H9 (cell line): ENCODE data around the gene KDM2B. TPM values are rescaled to one million over a fixed set of nuclear protein-coding genes. Genes with fewer than 3 reads are reported as not detected.

Experiments
- DNase-seq: peaks from one replicate; pipeline ENCODE4 v3.0.0-alpha.2; 2017
- H2AFZ ChIP-seq: one replicate; pipeline ENCODE4 v1.6.1; 2013; ENCODE audit warnings: mild to moderate bottlenecking, low read length, control low read depth, moderate library complexity
- H2AK5ac ChIP-seq: 2 replicates; pipeline ENCODE4 v1.6.1; 2013; ENCODE audit warnings: low read length, control low read depth, mixed read lengths; ENCODE audit not compliant: insufficient read length
- H2BK120ac ChIP-seq: one replicate; pipeline ENCODE4 v1.6.1; 2013; ENCODE audit warnings: low read depth, mild to moderate bottlenecking, low read length, control low read depth, inconsistent platforms; ENCODE audit not compliant: poor library complexity, severe bottlenecking
- H2BK12ac ChIP-seq: 2 replicates; pipeline ENCODE4 v1.6.1; 2013; ENCODE audit warnings: low read length, control low read depth, mixed read lengths, low read depth; ENCODE audit not compliant: insufficient read length
- H2BK15ac ChIP-seq: 2 replicates; pipeline ENCODE4 v1.6.1; 2013; ENCODE audit warnings: low read depth, low read length, control low read depth
- H2BK20ac ChIP-seq: one replicate; pipeline ENCODE4 v1.6.1; 2013; ENCODE audit warnings: low read depth, mild to moderate bottlenecking, low read length, control low read depth, inconsistent platforms; ENCODE audit not compliant: poor library complexity, severe bottlenecking
- H2BK5ac ChIP-seq: 2 replicates; pipeline ENCODE4 v1.6.1; 2013; ENCODE audit warnings: low read length, control low read depth, mixed read lengths; ENCODE audit not compliant: insufficient read length
- H3K14ac ChIP-seq: 2 replicates; pipeline ENCODE4 v1.6.1; 2013; ENCODE audit warnings: low read length, control low read depth; ENCODE audit not compliant: insufficient read depth
- H3K18ac ChIP-seq: 2 replicates; pipeline ENCODE4 v1.6.1; 2013; ENCODE audit warnings: low read depth, mild to moderate bottlenecking, mixed read lengths, low read length, control low read depth; ENCODE audit not compliant: insufficient read length
- H3K23ac ChIP-seq: 2 replicates; pipeline ENCODE4 v1.6.1; 2013; ENCODE audit warnings: low read length, control low read depth, mixed read lengths, low read depth; ENCODE audit not compliant: insufficient read length
- H3K23me2 ChIP-seq: 2 replicates; pipeline ENCODE4 v1.6.1; 2013; ENCODE audit warnings: low read depth, mild to moderate bottlenecking, mixed read lengths, low read length, control low read depth; ENCODE audit not compliant: insufficient read length, poor library complexity, severe bottlenecking
- H3K27ac ChIP-seq: 2 replicates; pipeline ENCODE4 v1.5.1; 2013; ENCODE audit warnings: low read length, control low read depth, mixed read lengths, low read depth; ENCODE audit not compliant: insufficient read length
- H3K27me3 ChIP-seq: 2 replicates; pipeline ENCODE4 v1.6.1; 2013; ENCODE audit warnings: low read length, control low read depth, inconsistent platforms; ENCODE audit not compliant: insufficient read depth
- H3K4ac ChIP-seq: 2 replicates; pipeline ENCODE4 v1.6.1; 2013; ENCODE audit warnings: low read depth, mild to moderate bottlenecking, control low read depth, inconsistent platforms, low read length, moderate library complexity
- H3K4me1 ChIP-seq: 2 replicates; pipeline ENCODE4 v1.6.1; 2013; ENCODE audit warnings: low read length, control low read depth, inconsistent platforms; ENCODE audit not compliant: insufficient read depth
- H3K4me2 ChIP-seq: 2 replicates; pipeline ENCODE4 v1.6.1; 2013; ENCODE audit warnings: low read length, control low read depth, mixed read lengths; ENCODE audit not compliant: insufficient read length, insufficient read depth
- H3K56ac ChIP-seq: 2 replicates; pipeline ENCODE4 v1.6.1; 2013; ENCODE audit warnings: low read depth, mild to moderate bottlenecking, mixed read lengths, low read length, control low read depth; ENCODE audit not compliant: insufficient read length
- H3K79me1 ChIP-seq: 2 replicates; pipeline ENCODE4 v1.6.1; 2013; ENCODE audit warnings: low read depth, mild to moderate bottlenecking, moderate library complexity, low read length, control low read depth, inconsistent platforms; ENCODE audit not compliant: insufficient read depth, poor library complexity, severe bottlenecking
- H3K79me2 ChIP-seq: 2 replicates; pipeline ENCODE4 v1.6.1; 2013; ENCODE audit warnings: low read length, control low read depth, inconsistent platforms; ENCODE audit not compliant: insufficient read depth
- H3K9ac ChIP-seq: 2 replicates; pipeline ENCODE4 v1.6.1; 2013; ENCODE audit warnings: low read length, control low read depth, mixed read lengths; ENCODE audit not compliant: insufficient read length; ENCODE audit errors: extremely low read depth
- H3K9me3 ChIP-seq: one replicate; pipeline ENCODE4 v1.6.1; 2013; ENCODE audit warnings: low read depth, low read length, inconsistent platforms; ENCODE audit not compliant: control insufficient read depth
- H3T11ph ChIP-seq: one replicate; pipeline ENCODE4 v1.6.1; 2013; ENCODE audit warnings: mild to moderate bottlenecking, low read length, control low read depth, inconsistent platforms
- H4K20me1 ChIP-seq: one replicate; pipeline ENCODE4 v1.6.1; 2013; ENCODE audit not compliant: control insufficient read depth, insufficient read length, insufficient read depth
- H4K5ac ChIP-seq: 2 replicates; pipeline ENCODE4 v1.6.1; 2013; ENCODE audit warnings: low read depth, mild to moderate bottlenecking, mixed read lengths, low read length, control low read depth; ENCODE audit not compliant: insufficient read length
- H4K8ac ChIP-seq: replicated peaks from 2 replicates; pipeline ENCODE4 v1.6.1; 2013; ENCODE audit warnings: low read length, control low read depth, mixed read lengths, low read depth; ENCODE audit not compliant: insufficient read length
- H4K91ac ChIP-seq: 2 replicates; pipeline ENCODE4 v1.6.1; 2013; ENCODE audit warnings: low read depth, mild to moderate bottlenecking, moderate library complexity, mixed read lengths, low read length, control low read depth; ENCODE audit not compliant: insufficient read length
- H3K27ac Mint-ChIP-seq, 3 experiments: 2 replicates in 2 of 3; 3 replicates in 1 of 3; pipeline ENCODE4 v1.8.0; 2020 to 2021; ENCODE audit warnings: mixed read lengths in 3 of 3, mild to moderate bottlenecking in 1 of 3, moderate library complexity in 1 of 3
- H3K27me3 Mint-ChIP-seq: 2 replicates; pipeline ENCODE4 v1.8.0; 2021; ENCODE audit warnings: low read depth, mild to moderate bottlenecking, moderate library complexity, mixed read lengths
- H3K36me3 Mint-ChIP-seq, 3 experiments: 2 replicates in 2 of 3; 3 replicates in 1 of 3; pipeline ENCODE4 v1.8.0; 2020 to 2021; ENCODE audit warnings: low read depth in 3 of 3, mixed read lengths in 3 of 3; ENCODE audit not compliant: insufficient read depth in 1 of 3
- H3K4me1 Mint-ChIP-seq, 2 experiments: 2 replicates each; pipeline ENCODE4 v1.8.0; 2020; ENCODE audit warnings: mixed read lengths in 2 of 2
- H3K4me3 Mint-ChIP-seq, 2 experiments: 2 replicates in 1 of 2; 3 replicates in 1 of 2; pipeline ENCODE4 v1.8.0; 2020 to 2021; ENCODE audit warnings: mild to moderate bottlenecking in 2 of 2, mixed read lengths in 2 of 2, moderate library complexity in 1 of 2
- H3K9me3 Mint-ChIP-seq, 2 experiments: 2 replicates in 1 of 2; 3 replicates in 1 of 2; pipeline ENCODE4 v1.8.0; 2020; ENCODE audit warnings: mild to moderate bottlenecking in 2 of 2, mixed read lengths in 2 of 2, moderate library complexity in 1 of 2
- WGBS: extraction: QIAGEN DNeasy Blood & Tissue Kit; methylation state at CpG from one replicate; pipeline ENCODE4 v1.1.7; 2013; ENCODE audit warnings: missing lambda C conversion rate, low lambda C conversion rate, mixed read lengths; ENCODE audit not compliant: insufficient read length; ENCODE audit errors: extremely low coverage; 5-methylcytosine and 5-hydroxymethylcytosine counted together
- total RNA-seq: library from RNA; stranded (reverse); gene quantifications from 2 replicates; pipeline ENCODE4 v1.2.1, GENCODE V29; 2021
- TF ChIP-seq, protein P1 (sequence below): fragments of 200-600 bp; sonication (generic); conservative IDR thresholded peaks from 3 replicates; pipeline ENCODE4 v1.8.0; 2021; ENCODE audit warnings: antibody characterized with exemption, mild to moderate bottlenecking

The KDM2B gene
- total RNA-seq, 1 experiment from 2014 or later, result 143 TPM

- Histone ChIP-seq H3K23ac (no peak overlapping the region), H3K56ac (no peak overlapping the region), H3T11ph (no peak overlapping the region), H3K4me1 (peaks cover 4% of the 10 kb centered on the region; the same call in 1 of the 2 replicates), H3K9me3 (no peaks in the 10 kb centered on the region), H3K27ac (no peak overlapping the region), H2BK120ac (no peak overlapping the region), H3K4me2 (no peak overlapping the region), H2BK12ac (no peak overlapping the region), H3K23me2 (no peaks in the 10 kb centered on the region), H3K4ac (no peak overlapping the region), H3K18ac (no peak overlapping the region), H3K14ac (no peak overlapping the region), H2BK5ac (no peak overlapping the region), H2BK20ac (no peak overlapping the region), H2BK15ac (no peak overlapping the region), H3K79me1 (no peaks in the 10 kb centered on the region), H3K27me3 (no peaks in the 10 kb centered on the region), H4K91ac (no peak overlapping the region), H2AFZ (no peak overlapping the region), H3K9ac (no peak overlapping the region), H4K8ac (no peak overlapping the region), H2AK5ac (no peak overlapping the region), H4K5ac (no peak overlapping the region), H4K20me1 (no peaks in the 10 kb centered on the region), H3K79me2 (0 out of 2 replicates have a peak, but pooled peaks cover 2% of the 10 kb centered on the region)
- peaks cover 2 to 4% of the 10 kb centered on the region in 2 experiments; a peak in 1 of 4 replicates for H3K4me1 Mint-ChIP-seq
- no peaks in the 10 kb centered on the region for H3K9me3 Mint-ChIP-seq
- no peak overlapping the region for H3K4me3 Mint-ChIP-seq
- no peaks in the 10 kb centered on the region for H3K36me3 Mint-ChIP-seq
- no peaks in the 10 kb centered on the region; the same call in none of the 2 replicates for H3K27me3 Mint-ChIP-seq
- H3K27ac Mint-ChIP-seq, result no peak overlapping the region
- TF ChIP-seq, protein P1, sequence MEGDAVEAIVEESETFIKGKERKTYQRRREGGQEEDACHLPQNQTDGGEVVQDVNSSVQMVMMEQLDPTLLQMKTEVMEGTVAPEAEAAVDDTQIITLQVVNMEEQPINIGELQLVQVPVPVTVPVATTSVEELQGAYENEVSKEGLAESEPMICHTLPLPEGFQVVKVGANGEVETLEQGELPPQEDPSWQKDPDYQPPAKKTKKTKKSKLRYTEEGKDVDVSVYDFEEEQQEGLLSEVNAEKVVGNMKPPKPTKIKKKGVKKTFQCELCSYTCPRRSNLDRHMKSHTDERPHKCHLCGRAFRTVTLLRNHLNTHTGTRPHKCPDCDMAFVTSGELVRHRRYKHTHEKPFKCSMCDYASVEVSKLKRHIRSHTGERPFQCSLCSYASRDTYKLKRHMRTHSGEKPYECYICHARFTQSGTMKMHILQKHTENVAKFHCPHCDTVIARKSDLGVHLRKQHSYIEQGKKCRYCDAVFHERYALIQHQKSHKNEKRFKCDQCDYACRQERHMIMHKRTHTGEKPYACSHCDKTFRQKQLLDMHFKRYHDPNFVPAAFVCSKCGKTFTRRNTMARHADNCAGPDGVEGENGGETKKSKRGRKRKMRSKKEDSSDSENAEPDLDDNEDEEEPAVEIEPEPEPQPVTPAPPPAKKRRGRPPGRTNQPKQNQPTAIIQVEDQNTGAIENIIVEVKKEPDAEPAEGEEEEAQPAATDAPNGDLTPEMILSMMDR, result peak; percentile 44
- no peak for DNase-seq
- WGBS, result no CpG with 5 or more reads among the region's 9 CpGs
Observed at GRCh38 chr12:121383601-121384021, 197.2 kb downstream of the KDM2B start.
